ENCODE results near the gene CD74. TPM values are rescaled to one million over a fixed set of nuclear protein-coding genes. Genes with fewer than 3 reads are reported as not detected.
"Not testable (repeated sequence)": the region's sequence is repeated elsewhere in the genome, so short reads cannot be mapped to it uniquely, and the experiment has no call there.

The CD74 gene
- total RNA-seq, 6 experiments from 2014 or later: 0.37 TPM; not detected in 5

DNA sequence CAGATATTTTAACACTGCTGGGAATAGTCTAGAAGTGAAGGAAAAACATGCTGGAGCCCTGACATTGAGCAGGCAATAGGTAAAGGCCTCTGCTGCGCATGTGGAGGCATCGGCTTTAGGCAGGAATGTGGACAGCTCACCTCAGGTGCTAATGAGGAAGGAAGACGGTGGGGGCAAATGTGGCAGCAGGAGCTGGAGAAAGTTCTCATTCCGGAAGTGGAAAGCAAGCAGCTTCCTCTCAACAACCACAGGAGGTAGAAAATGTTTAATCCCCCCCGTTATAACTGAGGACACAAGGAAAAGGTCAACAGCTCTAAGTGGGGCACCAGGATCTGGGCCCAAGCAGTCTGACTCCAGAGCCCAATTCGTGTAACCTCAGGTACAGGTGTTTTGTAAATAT is 44.4 kb upstream of the CD74 start:
- Mint-ChIP-seq H3K9me3 (no peaks in the 10 kb centered on the region), H3K4me3 (no peak overlapping the region), H3K27ac (no peak overlapping the region), H3K36me3 (ENCODE audit: low read depth) (no peaks in the 10 kb centered on the region), H3K27me3 (ENCODE audit: insufficient read depth) (no peaks in the 10 kb centered on the region), H3K4me1 (ENCODE audit: low read depth) (peaks cover 16% of the 10 kb centered on the region)
- no peak for DNase-seq
- TF ChIP-seq, protein P1, sequence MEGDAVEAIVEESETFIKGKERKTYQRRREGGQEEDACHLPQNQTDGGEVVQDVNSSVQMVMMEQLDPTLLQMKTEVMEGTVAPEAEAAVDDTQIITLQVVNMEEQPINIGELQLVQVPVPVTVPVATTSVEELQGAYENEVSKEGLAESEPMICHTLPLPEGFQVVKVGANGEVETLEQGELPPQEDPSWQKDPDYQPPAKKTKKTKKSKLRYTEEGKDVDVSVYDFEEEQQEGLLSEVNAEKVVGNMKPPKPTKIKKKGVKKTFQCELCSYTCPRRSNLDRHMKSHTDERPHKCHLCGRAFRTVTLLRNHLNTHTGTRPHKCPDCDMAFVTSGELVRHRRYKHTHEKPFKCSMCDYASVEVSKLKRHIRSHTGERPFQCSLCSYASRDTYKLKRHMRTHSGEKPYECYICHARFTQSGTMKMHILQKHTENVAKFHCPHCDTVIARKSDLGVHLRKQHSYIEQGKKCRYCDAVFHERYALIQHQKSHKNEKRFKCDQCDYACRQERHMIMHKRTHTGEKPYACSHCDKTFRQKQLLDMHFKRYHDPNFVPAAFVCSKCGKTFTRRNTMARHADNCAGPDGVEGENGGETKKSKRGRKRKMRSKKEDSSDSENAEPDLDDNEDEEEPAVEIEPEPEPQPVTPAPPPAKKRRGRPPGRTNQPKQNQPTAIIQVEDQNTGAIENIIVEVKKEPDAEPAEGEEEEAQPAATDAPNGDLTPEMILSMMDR (IDR thresholded peaks at IDR 0.05): no peak

DNA sequence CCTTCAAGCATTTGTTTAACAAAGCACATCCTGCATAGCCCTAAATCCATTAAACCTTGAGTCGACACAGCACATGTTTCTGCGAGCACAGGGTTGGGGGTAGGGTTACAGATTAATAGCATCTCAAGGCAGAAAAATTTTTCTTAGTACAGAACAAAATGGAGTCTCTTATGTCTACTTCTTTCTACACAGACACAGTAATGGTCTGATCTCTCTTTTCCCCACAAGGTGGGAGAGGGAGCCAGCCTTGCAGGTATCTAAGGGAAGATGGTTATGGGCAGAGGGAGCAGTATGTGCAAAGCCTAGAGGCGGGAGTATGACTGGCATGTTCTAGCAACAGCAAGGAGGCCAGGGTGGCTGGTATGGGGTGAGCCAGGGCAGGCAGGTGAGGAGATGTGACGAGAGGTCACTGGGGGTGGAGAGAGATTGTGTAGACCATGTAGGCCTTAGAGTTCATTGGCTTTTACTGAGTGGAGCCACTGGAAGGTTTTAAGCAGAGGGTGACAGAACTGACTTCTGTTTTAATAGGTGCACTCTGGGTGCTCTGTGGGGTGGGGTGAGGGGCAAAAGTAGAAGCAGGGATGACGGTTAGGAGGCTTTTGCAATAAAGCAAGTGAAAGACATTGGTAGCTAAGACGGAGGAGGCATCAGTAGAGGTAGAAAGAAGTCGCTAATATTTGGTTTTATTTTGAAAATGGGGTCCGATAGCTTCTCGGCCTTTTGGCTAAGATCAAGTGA is 42.0 kb upstream of the CD74 start:
- no peak overlapping the region for H3K4me3 Mint-ChIP-seq
- peaks cover 6% of the 10 kb centered on the region for H3K4me1 Mint-ChIP-seq (ENCODE audit: low read depth)
- H3K27ac Mint-ChIP-seq: no peak overlapping the region
- no peaks in the 10 kb centered on the region for H3K9me3 Mint-ChIP-seq
- DNase-seq: no peak
- peaks cover 1% of the 10 kb centered on the region; the same call in 1 of the 2 replicates for H3K27me3 Mint-ChIP-seq (ENCODE audit: insufficient read depth)
- TF ChIP-seq, protein P1 (IDR thresholded peaks at IDR 0.05): no peak
- H3K36me3 Mint-ChIP-seq (ENCODE audit: low read depth): peaks cover 4% of the 10 kb centered on the region; the same call in 1 of the 2 replicates

DNA sequence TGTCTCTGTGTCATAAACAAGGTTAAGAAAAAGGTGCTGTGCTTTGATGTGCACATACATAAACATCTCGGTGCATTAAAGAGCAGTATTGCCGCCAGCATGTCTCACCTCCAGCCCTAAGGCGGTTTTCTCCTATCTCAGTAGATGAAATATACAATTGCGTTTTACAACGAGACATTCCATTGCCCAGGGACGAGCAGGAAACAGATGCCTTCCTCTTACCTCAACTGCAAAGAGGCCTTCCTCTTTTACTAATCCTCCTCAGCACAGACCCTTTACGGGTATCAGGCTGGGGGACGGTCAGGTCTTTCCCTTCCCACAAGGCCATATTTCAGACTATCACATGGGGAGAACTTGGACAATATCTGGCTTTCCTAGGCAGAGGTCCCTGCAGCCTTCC is 41.3 kb upstream of the CD74 start:
- not testable (repeated sequence) for H3K4me1 Mint-ChIP-seq (ENCODE audit: low read depth); DNase-seq; H3K9me3 Mint-ChIP-seq; H3K4me3 Mint-ChIP-seq; H3K27me3 Mint-ChIP-seq (ENCODE audit: insufficient read depth); H3K27ac Mint-ChIP-seq; H3K36me3 Mint-ChIP-seq (ENCODE audit: low read depth)

DNA sequence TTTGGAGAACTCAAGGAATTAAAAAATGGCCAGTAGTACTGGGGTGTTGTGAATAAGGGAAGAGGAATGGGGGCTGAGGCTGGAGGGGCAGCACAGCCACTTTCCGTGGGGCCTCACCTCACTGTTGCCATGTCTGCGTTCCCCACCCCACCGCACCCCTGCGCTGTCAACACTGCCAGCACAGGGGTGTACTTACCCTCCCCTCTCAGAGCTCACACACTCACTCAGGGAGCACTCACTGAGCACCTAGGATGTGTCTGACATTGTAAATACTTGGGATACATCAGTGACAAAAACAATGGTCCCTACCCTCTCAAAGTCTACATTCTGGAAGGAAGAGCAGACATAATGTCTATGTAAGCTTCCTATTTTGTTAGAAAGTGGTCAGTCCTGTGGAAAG is 40.2 kb upstream of the CD74 start:
- TF ChIP-seq, protein P1 (IDR thresholded peaks at IDR 0.05): no peak
- no peak overlapping the region for H3K27ac Mint-ChIP-seq
- no peaks in the 10 kb centered on the region for H3K9me3 Mint-ChIP-seq
- H3K4me3 Mint-ChIP-seq: no peak overlapping the region
- peaks cover 19% of the 10 kb centered on the region for H3K36me3 Mint-ChIP-seq (ENCODE audit: low read depth)
- DNase-seq: no peak
- H3K27me3 Mint-ChIP-seq (ENCODE audit: insufficient read depth): peaks cover 4% of the 10 kb centered on the region
- H3K4me1 Mint-ChIP-seq (ENCODE audit: low read depth): peaks cover 9% of the 10 kb centered on the region

DNA sequence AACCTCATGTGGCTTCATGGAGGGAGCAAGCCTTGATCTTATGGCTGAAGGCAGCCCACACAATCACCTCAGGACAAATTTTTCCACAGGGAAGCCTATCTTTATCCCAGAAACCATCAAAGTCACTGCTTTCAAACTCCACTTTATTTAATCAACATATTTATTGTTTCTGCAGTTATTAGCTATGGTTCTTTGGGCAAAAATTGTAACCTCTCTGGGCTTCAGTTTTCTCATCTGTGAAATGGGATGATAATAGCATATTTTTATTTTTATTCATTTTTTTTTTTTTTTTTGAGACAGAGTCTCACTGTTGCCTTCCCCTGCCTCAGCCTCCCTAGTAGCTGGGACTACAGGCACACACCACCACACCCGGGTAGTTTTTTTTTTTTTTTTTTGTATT is 38.9 kb upstream of the CD74 start:
- no peak overlapping the region; the same call in 1 of the 2 replicates for H3K4me3 Mint-ChIP-seq

More for the DNA sequence above, 38.9 kb upstream of the CD74 start:
- TF ChIP-seq, protein P1 (IDR thresholded peaks at IDR 0.05): no peak
- DNase-seq: no peak
- Mint-ChIP-seq H3K27me3 (ENCODE audit: insufficient read depth) (peaks cover 4% of the 10 kb centered on the region), H3K36me3 (ENCODE audit: low read depth) (peaks cover 31% of the 10 kb centered on the region), H3K27ac (no peak overlapping the region), H3K9me3 (no peaks in the 10 kb centered on the region), H3K4me1 (ENCODE audit: low read depth) (peaks cover 22% of the 10 kb centered on the region)
